Thyroid gland (tissue), 4 donors: ENCODE measurements around the gene PARD3. TPM values are rescaled to one million over a fixed set of nuclear protein-coding genes. Genes with fewer than 3 reads are reported as not detected.

ENCODE experiments used
- DNase-seq, 2 donors: peaks; one replicate each; pipeline ENCODE4 v3.0.0-alpha.2; 2019
- H3K27ac ChIP-seq, 3 donors: fragments of 200-600 bp; sonication (generic); 1 replicate in 2 of 3; 2 replicates in 1 of 3; pipeline ENCODE4 v1.5.1; 2016 to 2019; ENCODE audit warnings: mild to moderate bottlenecking in 1 of 3, moderate library complexity in 1 of 3
- H3K27me3 ChIP-seq: fragments of 200-600 bp; sonication (generic); one replicate; pipeline ENCODE4 v1.5.1; 2019
- H3K36me3 ChIP-seq, 2 donors: fragments of 200-600 bp; sonication (generic); one replicate each; pipeline ENCODE4 v1.5.1; 2016 to 2019
- H3K4me1 ChIP-seq, 2 donors: fragments of 200-600 bp; sonication (generic); one replicate each; pipeline ENCODE4 v1.5.1; 2017 to 2019
- H3K4me3 ChIP-seq, 3 donors: fragments of 200-600 bp; sonication (generic); replicated peaks in 1 of 3; 1 replicate in 2 of 3; 2 replicates in 1 of 3; pipeline ENCODE4 v1.5.1; 2016; ENCODE audit warnings: mild to moderate bottlenecking in 1 of 3
- H3K9me3 ChIP-seq: fragments of 200-600 bp; sonication (generic); one replicate; pipeline ENCODE4 v1.5.1; 2017
- POLR2A ChIP-seq, 2 donors: fragments of 450-650 bp; IDR thresholded peaks; one replicate each; pipeline ENCODE4 v1.6.1; 2017; ENCODE audit warnings: antibody characterized with exemption in 2 of 2, mild to moderate bottlenecking in 2 of 2, moderate library complexity in 1 of 2
- WGBS, 2 donors: methylation state at CpG; one replicate each; pipeline ENCODE4 v1.1.5; 2017; 5-methylcytosine and 5-hydroxymethylcytosine counted together
- intact Hi-C: fragments of 100-400 bp; cut with DNase I; formaldehyde crosslinking; loops from one replicate; pipeline ENCODE4 v1.15.1; 2023
- total RNA-seq, 4 donors: library from RNA; depleted of rRNA; stranded (reverse); fragments of >200 nt; gene quantifications; one replicate each; pipeline ENCODE4 v1.2.3, GENCODE V29; 2016
- TF ChIP-seq, protein P1 (sequence below), 6 experiments: fragments of 200-600 bp in 3 of 6; fragments of 450-650 bp in 3 of 6; sonication (generic) in 3 of 6; IDR thresholded peaks; one replicate each; pipeline ENCODE4 v1.5.1; 2016 to 2019; ENCODE audit warnings: antibody characterized with exemption in 6 of 6, mild to moderate bottlenecking in 2 of 6, inconsistent platforms in 1 of 6, moderate library complexity in 1 of 6

PARD3 gene
- total RNA-seq, 4 donors from 2014 or later: 48.6 to 88.4 (median 57.7) TPM

DNA sequence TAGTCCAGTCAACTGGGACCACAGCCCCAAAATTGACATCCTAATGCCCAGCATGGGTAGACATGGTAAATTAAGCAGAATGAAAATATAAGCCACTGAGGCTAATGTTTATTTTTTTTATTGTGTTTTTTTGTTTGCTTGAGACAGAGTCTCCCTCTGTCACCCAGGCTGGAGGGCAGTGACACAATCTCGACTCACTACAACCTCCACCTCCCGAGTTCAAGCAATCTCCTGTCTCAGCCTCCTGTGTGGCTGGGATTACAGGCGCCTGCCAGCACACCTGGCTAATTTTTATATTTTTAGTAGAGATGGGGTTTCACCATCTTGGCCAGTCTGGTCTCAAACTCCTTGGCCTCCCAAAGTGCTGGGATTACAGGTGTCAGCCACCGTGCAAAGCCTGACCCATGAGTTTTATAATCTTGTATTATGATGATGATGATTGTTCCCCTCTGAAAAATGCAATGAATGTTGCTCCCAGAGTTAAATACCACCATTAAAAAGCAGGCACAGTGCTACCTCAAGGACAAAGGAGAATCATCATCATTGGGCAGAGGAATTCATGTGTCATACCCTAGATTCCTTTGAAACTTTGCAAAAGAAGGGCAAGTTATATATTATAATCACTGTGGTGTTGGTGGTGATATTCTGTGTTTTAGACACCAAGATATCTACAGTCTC lies 228.0 kb downstream of the PARD3 start:
- H3K4me1 ChIP-seq: no peaks in the 10 kb centered on the region

DNA sequence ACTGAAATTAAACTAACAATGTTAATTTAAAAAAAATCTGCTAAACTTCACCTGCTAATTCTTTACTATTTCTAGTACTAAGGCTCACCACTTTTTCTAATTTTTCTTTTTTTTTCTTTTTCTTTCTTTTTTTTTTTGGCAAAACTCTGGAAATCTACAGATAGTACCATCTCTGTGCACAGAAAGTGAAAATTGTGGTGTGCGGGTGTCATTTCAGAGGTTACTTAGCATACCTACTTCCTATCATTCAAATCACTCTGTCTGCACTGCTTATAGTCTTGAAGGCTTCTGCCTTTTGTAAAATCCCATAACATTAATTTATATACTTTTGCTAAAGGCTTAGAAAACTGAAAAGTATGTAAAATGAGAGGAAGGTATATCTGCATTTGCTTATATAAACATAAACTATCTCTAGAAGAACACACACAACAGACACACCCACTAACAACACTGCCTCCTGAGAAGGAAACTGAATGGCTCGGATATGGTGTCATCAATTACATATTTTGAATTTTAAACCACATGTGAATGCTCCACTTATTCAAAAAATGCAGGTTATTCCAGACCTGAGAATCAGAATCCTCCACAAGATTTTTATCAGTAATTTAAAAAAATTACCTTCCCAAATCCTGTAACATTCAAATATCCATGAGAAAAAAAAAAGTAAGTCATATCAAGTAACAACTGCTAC lies 229.5 kb downstream of the PARD3 start:
- TF ChIP-seq, protein P1, sequence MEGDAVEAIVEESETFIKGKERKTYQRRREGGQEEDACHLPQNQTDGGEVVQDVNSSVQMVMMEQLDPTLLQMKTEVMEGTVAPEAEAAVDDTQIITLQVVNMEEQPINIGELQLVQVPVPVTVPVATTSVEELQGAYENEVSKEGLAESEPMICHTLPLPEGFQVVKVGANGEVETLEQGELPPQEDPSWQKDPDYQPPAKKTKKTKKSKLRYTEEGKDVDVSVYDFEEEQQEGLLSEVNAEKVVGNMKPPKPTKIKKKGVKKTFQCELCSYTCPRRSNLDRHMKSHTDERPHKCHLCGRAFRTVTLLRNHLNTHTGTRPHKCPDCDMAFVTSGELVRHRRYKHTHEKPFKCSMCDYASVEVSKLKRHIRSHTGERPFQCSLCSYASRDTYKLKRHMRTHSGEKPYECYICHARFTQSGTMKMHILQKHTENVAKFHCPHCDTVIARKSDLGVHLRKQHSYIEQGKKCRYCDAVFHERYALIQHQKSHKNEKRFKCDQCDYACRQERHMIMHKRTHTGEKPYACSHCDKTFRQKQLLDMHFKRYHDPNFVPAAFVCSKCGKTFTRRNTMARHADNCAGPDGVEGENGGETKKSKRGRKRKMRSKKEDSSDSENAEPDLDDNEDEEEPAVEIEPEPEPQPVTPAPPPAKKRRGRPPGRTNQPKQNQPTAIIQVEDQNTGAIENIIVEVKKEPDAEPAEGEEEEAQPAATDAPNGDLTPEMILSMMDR (IDR thresholded peaks at IDR 0.05): no peak
- TF ChIP-seq POLR2A (IDR thresholded peaks at IDR 0.05): no peak
- Histone ChIP-seq H3K27ac (no peak overlapping the region), H3K36me3 (no peaks in the 10 kb centered on the region), H3K4me3 (no peak overlapping the region), H3K4me1 (peaks cover 0 to 6% of the 10 kb centered on the region in 2 donors), H3K27me3 (no peaks in the 10 kb centered on the region), H3K9me3 (no peaks in the 10 kb centered on the region)
- intact Hi-C loops: no loop called here
- 92 to 96% methylated on average over 2 of the region's 2 CpGs for WGBS, 2 donors
- no peak for DNase-seq

More for the DNA sequence above, 228.0 kb downstream of the PARD3 start:
- Histone ChIP-seq H3K4me3 (no peak overlapping the region), H3K36me3 (no peaks in the 10 kb centered on the region), H3K27ac (no peak overlapping the region), H3K27me3 (no peaks in the 10 kb centered on the region), H3K9me3 (no peaks in the 10 kb centered on the region)
- no peak for TF ChIP-seq POLR2A (IDR thresholded peaks at IDR 0.05)
- TF ChIP-seq, protein P1 (IDR thresholded peaks at IDR 0.05): no peak
- no peak for DNase-seq
- WGBS, 2 donors: 93 to 96% methylated on average over 4 of the region's 4 CpGs
- intact Hi-C loops: no loop called here

DNA sequence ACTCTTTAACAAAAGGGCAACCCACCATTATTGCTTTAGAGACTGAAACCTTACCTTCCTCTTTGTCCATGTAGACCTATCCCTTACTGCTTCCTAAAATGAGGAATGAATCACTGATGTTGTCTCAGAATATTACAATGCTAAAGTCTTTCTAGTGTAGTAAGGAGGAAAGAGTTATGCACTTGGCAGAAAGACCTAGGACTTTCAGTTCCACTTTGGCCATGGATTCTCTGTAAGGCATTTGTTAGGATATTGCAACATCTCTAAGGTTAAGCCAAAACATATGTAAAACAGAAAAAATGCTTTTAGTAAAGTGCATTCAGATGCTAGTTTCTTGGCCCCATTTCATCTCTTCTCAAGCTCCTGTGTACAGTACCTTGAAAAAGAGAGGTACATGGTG lies 230.9 kb downstream of the PARD3 start:
- H3K36me3 ChIP-seq: no peaks in the 10 kb centered on the region
- H3K27me3 ChIP-seq: no peaks in the 10 kb centered on the region
- intact Hi-C loops: no loop called here
- TF ChIP-seq POLR2A (IDR thresholded peaks at IDR 0.05): no peak
- TF ChIP-seq, protein P1 (IDR thresholded peaks at IDR 0.05): no peak
- peaks cover 0 to 10% of the 10 kb centered on the region in 2 donors for H3K4me1 ChIP-seq
- H3K9me3 ChIP-seq: no peaks in the 10 kb centered on the region
- H3K27ac ChIP-seq: no peak overlapping the region
- no peak for DNase-seq
- no peak overlapping the region for H3K4me3 ChIP-seq

DNA sequence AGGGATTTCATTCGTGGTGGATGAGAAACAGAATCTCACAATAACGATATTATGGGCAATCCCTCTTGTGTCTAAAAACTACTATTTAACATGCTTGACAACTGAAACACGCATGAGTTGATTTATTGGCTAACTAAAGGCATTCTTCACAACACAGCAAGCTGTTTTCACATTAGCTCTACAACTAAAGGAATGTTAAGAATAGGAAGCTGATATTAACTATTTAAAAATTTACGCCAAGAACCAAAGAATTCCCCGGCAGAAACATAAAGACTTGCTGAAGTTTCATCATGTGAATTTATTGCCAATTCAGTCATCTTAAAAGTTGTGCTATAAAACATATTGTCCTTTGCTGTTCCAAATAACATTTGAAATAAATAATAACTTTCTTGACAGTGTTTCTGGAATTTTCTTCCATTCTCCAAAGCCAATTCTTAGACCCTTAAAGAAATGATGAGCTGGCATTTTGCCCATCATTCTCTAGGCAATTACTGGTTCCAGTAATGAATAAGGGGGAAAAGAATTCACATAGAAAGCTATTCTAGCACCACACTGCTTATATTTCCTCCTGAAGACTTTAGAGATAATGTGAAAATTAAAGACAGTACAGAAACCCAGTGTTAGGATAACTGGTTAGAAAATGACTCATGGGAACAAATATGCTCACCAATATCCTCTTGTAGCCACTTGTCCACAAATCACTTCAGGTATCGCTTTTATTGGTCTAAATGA lies 233.1 kb downstream of the PARD3 start:
- Histone ChIP-seq H3K4me1 (peaks cover 0 to 10% of the 10 kb centered on the region in 2 donors), H3K36me3 (no peaks in the 10 kb centered on the region), H3K4me3 (no peak overlapping the region), H3K27ac (no peak overlapping the region), H3K9me3 (no peaks in the 10 kb centered on the region), H3K27me3 (no peaks in the 10 kb centered on the region)
- intact Hi-C loops: no loop called here
- no peak for TF ChIP-seq POLR2A (IDR thresholded peaks at IDR 0.05)
- TF ChIP-seq, protein P1 (IDR thresholded peaks at IDR 0.05): no peak
- WGBS, 2 donors: 68 to 79% methylated on average over 6 of the region's 6 CpGs
- no peak for DNase-seq

DNA sequence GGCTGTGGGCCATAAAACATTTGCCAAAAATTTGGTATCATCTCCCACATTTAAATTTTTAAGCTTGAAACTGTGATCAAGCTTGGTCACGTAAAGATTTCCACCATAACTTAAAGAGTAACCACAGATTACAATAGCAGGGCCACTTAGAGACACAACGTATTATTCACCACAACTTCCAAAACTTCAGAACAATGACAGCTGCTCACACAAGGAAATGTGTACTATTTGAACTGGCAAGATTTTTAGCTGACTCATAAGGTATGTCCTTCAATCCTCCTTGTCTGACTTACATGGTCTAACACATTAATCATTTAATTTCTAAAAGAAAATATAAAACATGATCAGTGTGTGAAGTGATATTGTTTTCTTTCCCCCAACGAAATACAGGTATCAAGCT lies 234.5 kb downstream of the PARD3 start:
- intact Hi-C loops: no loop called here
- no peaks in the 10 kb centered on the region for H3K9me3 ChIP-seq
- no peaks in the 10 kb centered on the region for H3K27me3 ChIP-seq
- no peak overlapping the region for H3K27ac ChIP-seq
- H3K4me3 ChIP-seq: no peak overlapping the region
- 85 to 92% methylated on average over 3 of the region's 3 CpGs for WGBS, 2 donors
- no peaks in the 10 kb centered on the region for H3K36me3 ChIP-seq
- DNase-seq: no peak
- peaks cover 0 to 10% of the 10 kb centered on the region in 2 donors for H3K4me1 ChIP-seq
- TF ChIP-seq, protein P1 (IDR thresholded peaks at IDR 0.05): no peak
- TF ChIP-seq POLR2A (IDR thresholded peaks at IDR 0.05): no peak
